Lower leg skin (tissue), 4 donors: ENCODE data around the gene ATP11B. TPM values are rescaled to one million over a fixed set of nuclear protein-coding genes. Genes with fewer than 3 reads are reported as not detected.

Experiments used
- DNase-seq, 2 donors: peaks; one replicate each; pipeline ENCODE4 v3.0.0-alpha.2; 2019; ENCODE audit warnings: low spot score in 2 of 2
- H3K4me3 ChIP-seq: fragments of 200-600 bp; sonication (generic); 2 replicates; pipeline ENCODE4 v1.5.1; 2017; ENCODE audit warnings: mild to moderate bottlenecking, low read depth; ENCODE audit not compliant: poor library complexity, severe bottlenecking
- POLR2A ChIP-seq, 2 donors: fragments of 450-650 bp; IDR thresholded peaks; one replicate each; pipeline ENCODE4 v1.6.1; 2016 to 2017; ENCODE audit warnings: antibody characterized with exemption in 2 of 2, mild to moderate bottlenecking in 1 of 2, moderate library complexity in 1 of 2
- WGBS, 2 donors: methylation state at CpG; one replicate each; pipeline ENCODE4 v1.1.5; 2018; 5-methylcytosine and 5-hydroxymethylcytosine counted together
- intact Hi-C: fragments of 100-400 bp; cut with DNase I; formaldehyde crosslinking; loops from one replicate; pipeline ENCODE4 v1.15.0; 2023; ENCODE audit warnings: low total_unique reads
- total RNA-seq, 4 donors: library from RNA; depleted of rRNA; stranded (reverse); fragments of >200 nt; gene quantifications; one replicate each; pipeline ENCODE4 v1.1.0, GENCODE V29; 2016
- TF ChIP-seq, protein P1 (sequence below), 3 donors: fragments of 450-650 bp; IDR thresholded peaks; one replicate each; pipeline ENCODE4 v1.5.1; 2016; ENCODE audit warnings: antibody characterized with exemption in 3 of 3, mild to moderate bottlenecking in 3 of 3, moderate library complexity in 2 of 3

Gene ATP11B
- total RNA-seq, 4 donors from 2014 or later = 109 to 148 (median 116) TPM

DNA sequence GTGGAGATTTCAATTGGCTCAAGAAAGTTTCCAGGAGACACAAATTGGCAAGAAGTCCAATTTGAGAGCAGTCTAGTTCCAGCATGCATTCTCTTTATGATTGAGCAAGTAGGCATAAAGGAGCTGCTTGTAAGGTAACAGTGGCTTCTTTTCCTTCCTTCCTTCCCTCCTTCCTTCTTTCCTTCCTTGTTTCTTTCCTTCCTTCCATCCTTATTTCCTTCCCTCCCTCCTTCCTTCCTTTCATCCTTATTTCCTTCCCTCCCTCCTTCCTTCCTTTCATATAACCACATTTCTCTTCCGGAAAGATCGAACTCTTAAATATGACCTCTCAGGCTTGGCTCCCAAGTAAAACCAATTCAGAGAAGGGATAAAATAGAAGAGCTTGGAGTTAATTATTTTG is 29.4 kb upstream of the ATP11B start:
- no peak overlapping the region for H3K4me3 ChIP-seq
- DNase-seq = no peak
- intact Hi-C loops = no loop called here
- TF ChIP-seq POLR2A (IDR thresholded peaks at IDR 0.05) = no peak
- 58 to 65% methylated on average over 2 of the region's 2 CpGs for WGBS, 2 donors

DNA sequence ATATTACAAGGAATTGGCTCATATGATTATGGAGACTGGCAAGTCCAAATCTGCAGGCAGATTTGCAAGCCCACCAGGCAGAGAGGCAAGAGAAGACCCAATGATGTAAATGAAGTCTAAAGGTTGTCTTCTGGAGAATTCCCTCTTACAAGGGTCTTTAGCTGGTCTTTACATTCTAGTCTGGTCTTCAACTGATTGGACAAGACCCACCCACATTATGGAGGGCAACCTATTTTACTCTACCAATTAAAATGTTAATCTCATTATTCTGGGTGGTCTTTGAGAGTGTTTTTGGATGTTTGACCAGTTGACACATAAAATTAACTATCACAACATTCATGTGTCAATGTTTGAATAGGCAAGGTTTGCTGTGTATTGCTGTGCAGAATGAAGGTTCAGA is 28.0 kb upstream of the ATP11B start:
- no peak for DNase-seq
- no peak for TF ChIP-seq POLR2A (IDR thresholded peaks at IDR 0.05)
- TF ChIP-seq, protein P1, sequence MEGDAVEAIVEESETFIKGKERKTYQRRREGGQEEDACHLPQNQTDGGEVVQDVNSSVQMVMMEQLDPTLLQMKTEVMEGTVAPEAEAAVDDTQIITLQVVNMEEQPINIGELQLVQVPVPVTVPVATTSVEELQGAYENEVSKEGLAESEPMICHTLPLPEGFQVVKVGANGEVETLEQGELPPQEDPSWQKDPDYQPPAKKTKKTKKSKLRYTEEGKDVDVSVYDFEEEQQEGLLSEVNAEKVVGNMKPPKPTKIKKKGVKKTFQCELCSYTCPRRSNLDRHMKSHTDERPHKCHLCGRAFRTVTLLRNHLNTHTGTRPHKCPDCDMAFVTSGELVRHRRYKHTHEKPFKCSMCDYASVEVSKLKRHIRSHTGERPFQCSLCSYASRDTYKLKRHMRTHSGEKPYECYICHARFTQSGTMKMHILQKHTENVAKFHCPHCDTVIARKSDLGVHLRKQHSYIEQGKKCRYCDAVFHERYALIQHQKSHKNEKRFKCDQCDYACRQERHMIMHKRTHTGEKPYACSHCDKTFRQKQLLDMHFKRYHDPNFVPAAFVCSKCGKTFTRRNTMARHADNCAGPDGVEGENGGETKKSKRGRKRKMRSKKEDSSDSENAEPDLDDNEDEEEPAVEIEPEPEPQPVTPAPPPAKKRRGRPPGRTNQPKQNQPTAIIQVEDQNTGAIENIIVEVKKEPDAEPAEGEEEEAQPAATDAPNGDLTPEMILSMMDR (IDR thresholded peaks at IDR 0.05) = no peak
- H3K4me3 ChIP-seq = no peak overlapping the region
- intact Hi-C loops = no loop called here

DNA sequence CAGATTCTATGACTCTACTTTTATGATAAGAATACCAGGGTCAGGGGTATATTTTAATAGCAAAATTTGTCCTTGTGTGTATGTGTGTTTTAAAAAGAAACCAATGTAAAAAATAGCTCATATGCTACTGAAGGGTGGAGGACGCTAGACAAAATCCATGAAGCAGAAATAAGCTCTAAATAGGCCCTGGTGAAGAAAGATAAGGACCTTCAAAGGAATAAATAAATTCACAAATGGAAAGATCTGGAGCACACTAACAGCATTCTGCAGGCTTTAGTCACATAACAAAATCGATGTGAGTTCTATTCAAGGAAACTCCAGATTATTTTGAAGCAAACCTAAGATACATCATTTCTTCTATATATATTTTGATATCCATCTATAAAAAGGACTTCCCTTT is 27.2 kb upstream of the ATP11B start:
- WGBS, 2 donors = 83 to 84% methylated on average over 2 of the region's 2 CpGs
- no peak for DNase-seq
- intact Hi-C loops = no loop called here
- no peak for TF ChIP-seq POLR2A (IDR thresholded peaks at IDR 0.05)
- TF ChIP-seq, protein P1 (IDR thresholded peaks at IDR 0.05) = no peak
- no peak overlapping the region for H3K4me3 ChIP-seq

DNA sequence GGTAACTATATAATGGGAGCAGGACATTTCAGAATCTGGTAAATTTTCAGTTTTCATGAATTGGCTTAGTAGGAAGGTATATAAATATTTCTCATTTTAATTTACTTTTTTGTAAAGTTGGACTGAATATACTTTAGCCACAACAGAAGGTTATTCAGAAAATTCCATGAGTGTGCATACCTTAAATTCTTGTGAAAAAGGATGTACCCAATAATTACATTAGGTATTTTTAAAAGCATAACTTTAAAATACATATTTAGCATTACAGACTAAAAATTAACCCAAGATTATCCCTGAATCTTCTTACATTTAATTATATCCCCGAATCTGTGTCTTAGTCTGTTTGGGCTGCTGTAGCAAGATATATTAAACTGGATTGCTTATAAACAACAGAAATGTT is 24.9 kb upstream of the ATP11B start:
- no peak overlapping the region for H3K4me3 ChIP-seq
- intact Hi-C loops = no loop called here
- 76 to 80% methylated on average over 1 of the region's 1 CpG for WGBS, 2 donors
- TF ChIP-seq, protein P1 (IDR thresholded peaks at IDR 0.05) = no peak
- no peak for TF ChIP-seq POLR2A (IDR thresholded peaks at IDR 0.05)
- DNase-seq = no peak

DNA sequence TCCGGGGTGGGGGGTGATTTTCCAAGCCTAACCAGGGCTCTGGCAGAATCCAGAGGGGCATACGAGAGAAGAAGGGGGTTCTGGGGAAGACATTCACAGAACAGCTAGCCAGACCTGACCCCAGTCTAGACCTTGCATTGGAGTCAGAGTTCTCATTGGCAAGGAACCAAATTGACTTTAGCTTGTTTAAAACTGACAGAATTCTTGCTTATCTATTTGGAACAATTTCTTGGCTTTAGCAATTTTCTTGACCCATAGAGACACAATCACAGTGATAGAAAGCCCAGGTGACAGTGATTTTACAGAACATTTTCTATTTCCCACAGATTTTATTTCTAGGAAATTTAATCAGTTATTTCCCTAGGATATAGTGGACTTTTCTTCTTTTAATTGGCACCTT is 23.6 kb upstream of the ATP11B start:
- no peak overlapping the region for H3K4me3 ChIP-seq
- intact Hi-C loops = no loop called here
- DNase-seq = no peak
- TF ChIP-seq, protein P1 (IDR thresholded peaks at IDR 0.05) = no peak
- no peak for TF ChIP-seq POLR2A (IDR thresholded peaks at IDR 0.05)
- WGBS, 2 donors = 65 to 82% methylated on average over 2 of the region's 2 CpGs

DNA sequence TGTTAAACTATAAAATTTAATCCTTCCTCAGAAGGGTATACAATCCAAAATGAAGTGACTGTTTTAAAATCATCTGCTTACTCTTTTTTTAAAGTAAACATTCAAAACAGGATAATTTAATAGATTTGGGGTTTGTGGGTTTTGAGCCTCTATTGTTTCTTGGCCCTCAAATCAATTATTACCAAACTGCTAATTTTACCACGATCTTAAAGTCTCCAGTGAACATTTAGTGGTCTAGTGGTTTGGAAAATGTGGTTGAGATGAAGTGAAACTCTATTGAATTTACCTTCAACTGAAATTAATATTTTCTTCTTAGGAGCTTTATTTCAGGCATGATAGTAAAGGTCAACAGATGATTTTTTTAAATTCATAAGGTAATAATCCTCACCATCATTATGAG is 11.2 kb upstream of the ATP11B start:
- intact Hi-C loops = no loop called here

More for the DNA sequence above, 11.2 kb upstream of the ATP11B start:
- no peak overlapping the region for H3K4me3 ChIP-seq
- no peak for DNase-seq
- no peak for TF ChIP-seq POLR2A (IDR thresholded peaks at IDR 0.05)
- TF ChIP-seq, protein P1 (IDR thresholded peaks at IDR 0.05) = no peak
- 80% methylated on average over 1 of the region's 1 CpG for WGBS, 2 donors
